ENCODE data around the gene RGSL1. TPM values are rescaled to one million over a fixed set of nuclear protein-coding genes. Genes with fewer than 3 reads are reported as not detected.

RGSL1 gene
- total and polyA plus RNA-seq, 2 of the 8 experiments (the other 6 are each of a cell fraction or from before 2014, with no cell fraction given), result not detected

GRCh38 chr1:182457844-182458243 lies 7.9 kb downstream of the RGSL1 start:
- Histone ChIP-seq H2AK5ac (ENCODE audit: low read depth, low read length) (no peak overlapping the region), H3K79me2 (ENCODE audit: control insufficient read depth in 1 of 2, insufficient read depth in 2 of 2, low read length in 2 of 2) (no peaks in the 10 kb centered on the region), H3K56ac (replicated peaks; ENCODE audit: insufficient read length, low read depth, low read length) (no peak overlapping the region), H4K5ac (ENCODE audit: insufficient read length, low read depth, low read length) (no peak overlapping the region), H3K23ac (ENCODE audit: insufficient read length) (no peak overlapping the region), H2BK12ac (ENCODE audit: low read depth, low read length) (no peak overlapping the region), H2BK15ac (ENCODE audit: low read length) (no peak overlapping the region), H3K27me3 (replicated peaks in 1 of 4; ENCODE audit: control insufficient read depth in 3 of 4, extremely low read depth in 1 of 4, insufficient read depth in 3 of 4, low read length in 3 of 4) (no peaks in the 10 kb centered on the region), H3K18ac (ENCODE audit: extremely low read depth, low read length) (no peak overlapping the region), H2BK20ac (ENCODE audit: low read length) (no peak overlapping the region), H3K4me1 (replicated peaks in 1 of 4; ENCODE audit: control insufficient read depth in 3 of 4, insufficient read depth in 4 of 4, low read length in 3 of 4) (no peaks in the 10 kb centered on the region), H3K27ac (ENCODE audit: low read depth, low read length) (no peak overlapping the region), H3K14ac (ENCODE audit: insufficient read length) (no peak overlapping the region), H2BK120ac (replicated peaks; ENCODE audit: low read depth, low read length) (no peak overlapping the region), H4K8ac (ENCODE audit: extremely low read depth, insufficient read depth, low read length) (no peak overlapping the region), H3K9me3 (ENCODE audit: insufficient read depth in 2 of 2, low read depth in 1 of 2, low read length in 1 of 2) (no peaks in the 10 kb centered on the region), H2AFZ (ENCODE audit: low read length) (no peak overlapping the region), H3K23me2 (ENCODE audit: low read depth, low read length) (0 out of 2 replicates have a peak, but pooled peaks cover 2% of the 10 kb centered on the region), H4K91ac (replicated peaks; ENCODE audit: insufficient read length, low read length) (no peak overlapping the region), H3K79me1 (ENCODE audit: low read depth, low read length) (no peaks in the 10 kb centered on the region), H3K36me3 (ENCODE audit: control insufficient read depth in 2 of 4, insufficient read depth in 4 of 4, low read length in 3 of 4) (no peaks in the 10 kb centered on the region), H3K4me2 (ENCODE audit: insufficient read depth in 1 of 2, low read depth in 2 of 2, low read length in 2 of 2) (no peak overlapping the region), H3K4me3 (ENCODE audit: extremely low read depth in 1 of 4, insufficient read depth in 2 of 4, low read depth in 3 of 4, low read length in 4 of 4) (no peak overlapping the region), H3K9ac (replicated peaks in 1 of 4; ENCODE audit: extremely low read depth in 1 of 4, low read depth in 3 of 4, low read length in 3 of 4) (no peak overlapping the region), H2BK5ac (ENCODE audit: low read depth, low read length) (no peak overlapping the region), H4K20me1 (replicated peaks in 1 of 2; ENCODE audit: control insufficient read depth in 1 of 2, insufficient read depth in 2 of 2, low read length in 2 of 2) (no peaks in the 10 kb centered on the region), H3K4ac (replicated peaks; ENCODE audit: insufficient read length, low read depth, low read length) (no peak overlapping the region)
- ChIA-PET POLR2A (ENCODE audit: partially characterized antibody) (no interaction called here), CTCF (ENCODE audit: partially characterized antibody) (interaction anchor here (0.7 to 2.0 kb wide), 10 partner anchors 10 to 377 kb away, joined by 3 to 7 read pairs (median 4); no protein-coding TSS in a partner anchor)
- DNase-seq (ENCODE audit: low read depth in 1 of 2, low spot score in 2 of 2) (no peak), FAIRE-seq (no peak)
- WGBS, 2 experiments (ENCODE audit: extremely low coverage in 1 of 2, insufficient coverage in 1 of 2, insufficient read length in 1 of 2, insufficient replicate concordance in 2 of 2, low coverage in 1 of 2, low lambda C conversion rate in 2 of 2, missing lambda C conversion rate in 1 of 2), result 89% methylated on average over 3 of the region's 3 CpGs; no CpG with 5 or more reads in 1 of the 2 experiments
- TF ChIP-seq KDM4A (IDR thresholded peaks at IDR 0.05; ENCODE audit: low read depth, low read length, severe bottlenecking) (no peak), RFX5 (IDR thresholded peaks at IDR 0.05; ENCODE audit: borderline replicate concordance, low read depth, low read length) (no peak), ATF2 (IDR thresholded peaks at IDR 0.05; ENCODE audit: low read length) (no peak), ATF3 (IDR thresholded peaks at IDR 0.05; ENCODE audit: insufficient read depth, low read depth, low read length) (no peak), E2F6 (IDR thresholded peaks at IDR 0.05) (no peak)

Data from H1 (cell line).